Measurements from ENCODE around the gene DPM2. TPM values are rescaled to one million over a fixed set of nuclear protein-coding genes. Genes with fewer than 3 reads are reported as not detected.

The DPM2 gene
- total and polyA plus RNA-seq, 2 of the 4 experiments (the other 2 are of a cell fraction), result 10.8 to 60.6 TPM

DNA sequence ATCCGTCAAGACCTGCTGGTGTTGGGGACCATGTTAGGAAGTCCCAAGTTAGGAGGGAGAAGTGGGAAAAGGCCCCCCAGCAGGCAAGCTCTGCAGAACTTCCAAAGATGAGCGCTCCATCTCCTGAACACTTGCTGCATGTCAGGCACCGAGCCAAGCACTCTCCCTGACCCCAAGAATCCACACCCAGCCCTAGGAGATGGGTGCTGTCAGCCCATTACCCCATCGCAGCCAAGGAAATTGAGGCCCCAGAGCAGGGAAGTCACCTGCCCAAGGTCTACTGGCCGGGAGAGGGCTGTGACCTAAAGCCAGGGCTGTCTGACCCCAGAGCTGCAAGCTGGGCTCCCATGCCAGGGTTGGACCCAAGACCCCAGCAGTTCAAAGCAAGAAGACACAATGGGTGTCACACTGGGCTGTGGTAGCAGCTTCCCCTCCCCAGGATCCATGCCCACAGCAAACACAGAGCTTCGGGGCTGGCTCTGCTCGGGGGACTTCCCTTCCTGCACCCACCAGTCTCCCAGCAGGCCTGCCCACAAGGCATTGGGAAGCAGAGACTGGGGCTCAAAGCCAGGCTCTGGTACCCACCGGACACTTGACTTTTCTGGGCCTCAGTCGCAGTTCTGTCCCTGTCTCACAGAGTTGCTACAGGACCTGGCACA is 29.6 kb upstream of the DPM2 start (continued):
- no peak for TF ChIP-seq MAFK (IDR thresholded peaks at IDR 0.05; ENCODE audit: low read depth, low read length)

DNA sequence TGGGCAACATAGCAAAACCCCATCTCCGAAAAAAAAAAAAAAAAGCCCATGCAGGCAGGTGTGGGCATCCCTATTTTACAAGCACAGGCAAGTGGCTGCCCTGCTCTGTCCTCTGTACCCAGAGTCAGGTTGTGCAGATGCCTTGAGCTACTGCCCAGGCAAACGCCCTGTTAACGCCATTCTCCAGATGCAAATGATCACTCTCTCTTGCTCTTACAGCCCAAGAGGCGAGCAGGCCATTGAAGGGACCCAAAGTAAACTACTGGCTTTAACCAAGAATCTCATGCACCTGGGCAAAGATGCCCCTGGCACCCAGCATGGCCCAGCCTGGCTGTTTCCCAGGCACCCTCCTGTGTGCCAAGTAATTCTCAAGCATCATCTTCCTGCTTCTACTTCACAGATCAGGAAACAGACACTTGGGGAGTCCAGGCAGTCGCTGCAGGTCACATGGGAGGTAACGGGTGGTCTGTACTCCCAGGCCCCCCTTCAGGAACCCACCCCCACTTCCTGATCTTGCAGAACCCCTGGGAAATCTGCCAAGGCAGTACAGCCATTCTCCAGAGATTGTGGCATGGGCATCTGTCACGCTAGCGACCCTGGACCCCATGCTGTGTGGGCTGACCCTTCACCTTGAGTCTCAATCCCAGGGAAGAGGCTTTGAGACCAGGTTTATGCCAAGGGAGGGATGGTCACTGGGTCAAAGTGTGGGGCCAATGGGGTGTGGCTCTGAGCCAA is 28.9 kb upstream of the DPM2 start:
- peak overlapping the region; percentile 97 for H3K14ac ChIP-seq (replicated peaks; ENCODE audit: low read depth, low read length)
- peak overlapping the region; percentile 55 for H2AFZ ChIP-seq (replicated peaks; ENCODE audit: low read length, poor library complexity)
- peak overlapping the region; percentile 98 for H4K91ac ChIP-seq (ENCODE audit: insufficient read depth, low read depth, low read length)
- peak overlapping the region; percentile 99 for H3K4ac ChIP-seq (ENCODE audit: low read depth, low read length)
- peak overlapping the region; percentile 92 for H3K27ac ChIP-seq (ENCODE audit: insufficient read depth, low read length)
- H2AK5ac ChIP-seq (ENCODE audit: low read depth, low read length), result peak overlapping the region; percentile 98
- H3K4me1 ChIP-seq (ENCODE audit: control insufficient read depth, insufficient read depth, low read length), result peaks cover 57% of the 10 kb centered on the region
- peak overlapping the region; percentile 97 for H2BK120ac ChIP-seq (ENCODE audit: low read depth, low read length)
- TF ChIP-seq CEBPB (IDR thresholded peaks at IDR 0.05; ENCODE audit: low read depth, low read length), result no peak
- TF ChIP-seq, protein P1, sequence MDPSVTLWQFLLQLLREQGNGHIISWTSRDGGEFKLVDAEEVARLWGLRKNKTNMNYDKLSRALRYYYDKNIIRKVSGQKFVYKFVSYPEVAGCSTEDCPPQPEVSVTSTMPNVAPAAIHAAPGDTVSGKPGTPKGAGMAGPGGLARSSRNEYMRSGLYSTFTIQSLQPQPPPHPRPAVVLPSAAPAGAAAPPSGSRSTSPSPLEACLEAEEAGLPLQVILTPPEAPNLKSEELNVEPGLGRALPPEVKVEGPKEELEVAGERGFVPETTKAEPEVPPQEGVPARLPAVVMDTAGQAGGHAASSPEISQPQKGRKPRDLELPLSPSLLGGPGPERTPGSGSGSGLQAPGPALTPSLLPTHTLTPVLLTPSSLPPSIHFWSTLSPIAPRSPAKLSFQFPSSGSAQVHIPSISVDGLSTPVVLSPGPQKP (IDR thresholded peaks at IDR 0.05; ENCODE audit: borderline replicate concordance, low read depth, low read length), result no peak
- TF ChIP-seq RAD21 (IDR thresholded peaks at IDR 0.05; ENCODE audit: low read length), result no peak
- no peak for TF ChIP-seq BHLHE40 (IDR thresholded peaks at IDR 0.05; ENCODE audit: low read depth, low read length)
- TF ChIP-seq, protein P2, sequence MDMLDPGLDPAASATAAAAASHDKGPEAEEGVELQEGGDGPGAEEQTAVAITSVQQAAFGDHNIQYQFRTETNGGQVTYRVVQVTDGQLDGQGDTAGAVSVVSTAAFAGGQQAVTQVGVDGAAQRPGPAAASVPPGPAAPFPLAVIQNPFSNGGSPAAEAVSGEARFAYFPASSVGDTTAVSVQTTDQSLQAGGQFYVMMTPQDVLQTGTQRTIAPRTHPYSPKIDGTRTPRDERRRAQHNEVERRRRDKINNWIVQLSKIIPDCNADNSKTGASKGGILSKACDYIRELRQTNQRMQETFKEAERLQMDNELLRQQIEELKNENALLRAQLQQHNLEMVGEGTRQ (IDR thresholded peaks at IDR 0.05; ENCODE audit: low read depth, low read length), result no peak
- no peak for TF ChIP-seq CHD1 (IDR thresholded peaks at IDR 0.05; ENCODE audit: low read depth, low read length)
- TF ChIP-seq SMC3 (IDR thresholded peaks at IDR 0.05; ENCODE audit: low read depth, low read length), result no peak
- peak overlapping the region; percentile 95 for H2BK20ac ChIP-seq (ENCODE audit: low read depth, low read length)
- peak overlapping the region; percentile 93 for H4K5ac ChIP-seq (ENCODE audit: low read depth, low read length)
- H3K4me2 ChIP-seq (ENCODE audit: low read depth, low read length), result no peak overlapping the region
- ChIA-PET CTCF (interaction anchor here (1.4 kb wide), 1 partner anchor 11 kb away, joined by 3 read pairs; no protein-coding TSS in a partner anchor), POLR2A (ENCODE audit: unreplicated experiment) (no interaction called here)
- H3K23ac ChIP-seq (ENCODE audit: low read depth, low read length), result peak overlapping the region; percentile 98
- intact Hi-C loops (cut with micrococcal nuclease) (loop anchor here (5.0 kb wide), 1 partner anchor 116 kb away; no protein-coding TSS in a partner anchor), dilution Hi-C loops (cut with HindIII; ENCODE audit: low sequenced_read_pairs, unreplicated experiment) (no loop called here), in situ Hi-C loops (cut with MboI; ENCODE audit: low sequenced_read_pairs) (no loop called here)
- peaks cover 37% of the 10 kb centered on the region for H3K9me1 ChIP-seq (ENCODE audit: insufficient read depth, low read length)
- no peak for DNase-seq
- peak overlapping the region; percentile 74; the same call in 1 of the 2 replicates for H3K9ac ChIP-seq (ENCODE audit: low read depth, low read length)
- ATAC-seq (ENCODE audit: low read depth), result no peak
- peaks cover 14% of the 10 kb centered on the region for H4K20me1 ChIP-seq (ENCODE audit: insufficient read depth, low read length)
- H4K8ac ChIP-seq (ENCODE audit: low read depth in 2 of 2, low read length in 2 of 2), result peak overlapping the region; percentile 93 to 99; a peak in 3 of 4 replicates
- peak overlapping the region; percentile 91 for H3K18ac ChIP-seq (ENCODE audit: low read depth, low read length)
- no TSS peak for BruUV-seq (replicated peaks)
- peaks cover 48 to 89% of the 10 kb centered on the region in 2 experiments for H3K79me1 ChIP-seq (ENCODE audit: low read depth in 1 of 2, low read length in 2 of 2)
- 84% methylated on average over 4 of the region's 8 CpGs; no CpG with 5 or more reads in 1 of the 2 experiments for WGBS, 2 experiments (ENCODE audit: extremely low coverage in 2 of 2, insufficient read length in 1 of 2)
- no peaks in the 10 kb centered on the region for H3K36me3 ChIP-seq (ENCODE audit: control insufficient read depth, insufficient read depth, low read length)
- H3K56ac ChIP-seq (ENCODE audit: extremely low read depth, insufficient read depth, low read length), result peak overlapping the region; percentile 64; the same call in 1 of the 2 replicates
- peak overlapping the region; percentile 94; the same call in 2 of the 3 replicates for H2BK15ac ChIP-seq (ENCODE audit: low read depth, low read length)
- H3K27me3 ChIP-seq (ENCODE audit: control insufficient read depth, insufficient read depth, low read length), result no peaks in the 10 kb centered on the region
- H2AK9ac ChIP-seq (replicated peaks; ENCODE audit: low read depth, low read length, poor library complexity), result peak overlapping the region; percentile 99
- no peak overlapping the region for H3K4me3 ChIP-seq (ENCODE audit: insufficient read depth, low read depth, low read length)
- peak overlapping the region; percentile 93 for H2BK5ac ChIP-seq (ENCODE audit: low read depth, low read length, poor library complexity, severe bottlenecking)
- no peaks in the 10 kb centered on the region for H3K9me3 ChIP-seq (ENCODE audit: control insufficient read depth, insufficient read depth, low read length)

All from IMR-90 (cell line).